AG10803 (cell line): ENCODE results near the gene NRTN.
A peak's percentile ranks its signal among the peaks of the same experiment; 100 is the strongest.

Experiments used
- DNase-seq: peaks from one replicate; pipeline ENCODE4 v3.0.0; 2010; ENCODE audit warnings: low read depth
- H3K4me3 ChIP-seq: 2 replicates; pipeline ENCODE4 v1.5.1; 2011; ENCODE audit warnings: mild to moderate bottlenecking, low read length, control low read depth
- CTCF ChIP-seq: conservative IDR thresholded peaks from 2 replicates; pipeline ENCODE4 v1.5.1; 2011; ENCODE audit warnings: mild to moderate bottlenecking, low read length, control low read depth, inconsistent platforms

Gene NRTN

DNA sequence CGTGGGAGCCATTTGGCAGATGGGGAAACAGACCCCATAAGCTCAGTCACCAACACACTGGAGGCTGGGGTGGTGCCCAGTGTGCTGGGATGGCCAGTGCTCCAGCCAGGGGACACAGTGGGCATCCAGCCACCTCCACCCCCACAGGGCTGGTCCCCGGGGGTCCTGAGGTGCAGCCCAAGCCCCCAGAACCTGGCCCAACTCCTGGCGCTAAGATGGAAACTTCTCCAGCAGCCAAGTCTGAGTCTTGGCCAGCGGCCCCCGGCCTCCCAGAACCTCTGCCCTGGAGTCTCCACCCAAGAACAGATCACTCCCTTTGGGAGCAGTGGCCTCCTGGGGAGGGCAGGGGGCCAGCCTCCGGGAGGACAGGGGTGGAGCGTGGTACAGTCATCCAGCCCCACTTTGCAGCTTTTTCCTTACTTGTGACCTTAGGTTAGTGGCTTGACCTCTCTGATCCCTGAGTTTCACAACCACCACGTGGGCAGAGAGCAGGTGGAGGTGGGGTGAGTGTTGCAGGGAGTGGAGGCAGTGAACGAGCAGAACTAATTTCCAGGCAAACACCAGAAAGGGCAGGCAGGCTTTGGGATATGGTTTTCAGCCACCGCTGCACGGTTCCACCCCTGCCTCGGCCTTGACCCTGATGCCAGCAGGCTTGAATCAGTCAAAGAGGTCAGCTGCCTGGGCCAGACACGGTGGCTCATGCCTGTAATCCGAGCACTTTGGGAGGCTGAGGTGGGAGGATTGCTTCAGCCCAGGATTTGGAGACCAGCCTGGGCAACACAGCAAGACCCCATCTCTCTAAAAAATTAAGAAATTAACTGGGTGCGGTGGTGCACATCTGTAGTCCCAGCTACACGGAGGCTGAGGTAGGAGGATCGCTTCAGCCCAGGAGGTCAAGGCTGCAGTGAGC lies 4.3 kb upstream of the NRTN start:
- TF ChIP-seq CTCF: no peak
- H3K4me3 ChIP-seq: no peak overlapping the region
- DNase-seq: no peak

DNA sequence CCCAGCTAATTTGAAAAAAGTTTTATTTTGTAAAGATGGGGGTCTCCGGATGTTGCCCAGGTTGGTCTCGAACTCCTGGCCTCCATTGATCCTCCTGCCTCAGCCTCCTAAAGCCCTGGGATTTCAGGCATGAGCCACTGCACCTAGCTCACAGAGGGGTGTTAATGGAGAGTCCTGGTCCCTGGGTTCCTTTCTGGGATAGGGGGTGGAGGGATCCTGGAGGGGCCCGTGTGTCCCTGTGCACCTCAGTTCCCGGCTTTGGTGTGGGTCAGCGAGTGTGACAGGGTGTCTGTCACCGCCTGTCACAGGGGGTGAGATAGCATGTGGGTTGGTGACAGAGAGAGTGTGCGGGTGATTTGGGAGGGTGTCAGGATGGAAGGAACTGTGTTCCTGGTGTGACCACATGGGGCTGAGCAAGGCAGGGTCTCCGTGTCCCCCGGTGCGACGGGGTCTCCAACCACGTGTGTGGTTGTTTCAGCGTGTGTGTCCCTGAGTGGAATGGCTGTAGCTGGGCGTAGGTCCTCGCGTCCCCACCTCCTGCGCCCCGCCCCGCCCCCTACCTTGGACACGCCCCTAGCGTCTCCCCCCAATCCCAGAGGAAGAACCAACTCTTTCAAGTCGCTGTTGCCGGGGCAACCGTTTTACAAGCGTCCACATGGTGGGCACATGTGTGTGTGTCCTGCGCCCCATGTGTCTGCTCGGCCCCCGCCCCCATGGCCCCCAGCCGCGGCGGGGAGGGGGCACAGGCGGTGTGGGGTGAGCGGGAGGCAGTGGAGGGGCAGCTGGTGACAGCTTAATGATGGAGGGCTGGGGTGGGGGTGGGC lies 2.9 kb upstream of the NRTN start:
- no peak for TF ChIP-seq CTCF
- peak; percentile 48 for DNase-seq
- no peak overlapping the region for H3K4me3 ChIP-seq

GRCh38 chr19:5803441-5803751 lies 1.5 kb upstream of the NRTN start:
- TF ChIP-seq CTCF: no peak
- H3K4me3 ChIP-seq: peak overlapping the region; percentile 45
- no peak for DNase-seq

DNA sequence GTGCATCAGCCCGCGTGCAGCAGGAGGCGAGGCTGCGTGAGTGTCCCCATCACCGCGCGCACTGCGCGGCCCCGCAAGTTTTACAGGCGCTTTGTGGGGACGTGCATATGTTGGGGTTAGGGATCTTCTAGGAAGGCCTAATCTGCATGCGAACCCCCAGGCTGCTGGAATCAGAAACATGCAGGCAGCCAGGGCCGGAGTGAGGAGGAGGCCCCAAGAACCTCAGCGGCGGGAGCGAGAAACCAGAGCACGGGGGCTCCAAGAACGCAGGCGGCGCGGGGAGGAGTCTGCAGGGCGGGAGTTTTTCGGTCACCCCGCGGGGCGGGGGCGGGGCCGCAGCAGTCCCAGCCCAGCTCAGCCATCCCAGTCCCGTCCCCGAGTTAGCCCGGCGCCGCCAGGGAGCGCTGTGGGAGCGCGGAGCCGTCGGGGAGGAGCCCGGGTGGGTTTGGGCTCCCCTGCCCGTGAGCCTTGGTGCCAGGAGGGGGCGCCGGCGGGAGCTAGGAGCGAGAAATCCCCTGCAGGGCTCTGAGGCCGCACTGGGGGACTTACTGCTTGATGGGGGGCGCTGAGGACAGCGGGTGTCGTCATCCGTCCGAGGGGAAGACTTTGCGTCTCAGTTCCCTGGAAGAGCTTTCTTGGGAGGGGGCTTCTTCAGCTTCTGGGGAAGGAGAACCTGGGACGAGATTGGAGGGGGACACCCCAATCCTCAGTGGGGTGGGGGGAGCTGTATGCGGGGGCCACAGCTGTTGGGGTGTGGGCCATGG lies 933 bp upstream of the NRTN start:
- peak; percentile 70 for DNase-seq
- peak overlapping the region; percentile 45 for H3K4me3 ChIP-seq
- peak; percentile 74 for TF ChIP-seq CTCF

- peak; percentile 66 for TF ChIP-seq CTCF
- H3K4me3 ChIP-seq: no peak overlapping the region
- peak; percentile 24 for DNase-seq
These were observed 730 bp downstream of the NRTN start for GRCh38 chr19:5805462-5806132.

- no peak overlapping the region for H3K4me3 ChIP-seq
- TF ChIP-seq CTCF: no peak
These were observed 1.2 kb downstream of the NRTN start for GRCh38 chr19:5806133-5806489.

More at GRCh38 chr19:5806133-5806489, 1.2 kb downstream of the NRTN start:
- no peak for DNase-seq
